Coronary artery (tissue), 2 donors: ENCODE measurements around the gene THOC7.

Experiments
- DNase-seq: peaks from one replicate; pipeline ENCODE4 v3.0.0-alpha.2; 2017; ENCODE audit warnings: low spot score
- H3K27ac ChIP-seq, 2 donors: fragments of 200-600 bp; sonication (generic); one replicate each; pipeline ENCODE4 v1.5.1; 2016 to 2019
- H3K4me3 ChIP-seq: fragments of 200-600 bp; sonication (generic); 2 replicates; pipeline ENCODE4 v1.5.1; 2016; ENCODE audit warnings: mild to moderate bottlenecking, moderate library complexity
- TF ChIP-seq, protein P1 (sequence below): fragments of 200-600 bp; sonication (generic); IDR thresholded peaks from one replicate; pipeline ENCODE4 v1.5.1; 2019; ENCODE audit warnings: antibody characterized with exemption

THOC7 gene

DNA sequence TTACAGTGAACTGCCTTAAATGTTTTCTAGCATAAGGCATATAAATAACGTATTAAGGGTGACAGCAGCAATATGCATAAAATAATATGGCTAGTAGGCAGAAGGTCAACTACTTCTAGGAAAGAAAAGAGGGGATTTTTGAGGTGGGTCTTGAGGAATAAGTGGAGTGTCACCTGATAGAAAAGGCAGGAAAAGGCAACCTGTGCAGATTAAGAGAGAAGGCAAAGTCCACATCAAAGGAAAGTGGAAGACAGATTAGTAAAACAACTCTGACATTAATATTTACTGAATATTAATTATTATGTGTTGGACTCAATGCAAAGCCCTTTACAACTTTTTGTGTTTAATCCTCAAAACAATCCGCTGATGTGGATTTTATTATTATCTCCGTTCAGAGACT is 2.8 kb downstream of the THOC7 start:
- Histone ChIP-seq H3K27ac (no peak overlapping the region), H3K4me3 (no peak overlapping the region)
- no peak for DNase-seq
- TF ChIP-seq, protein P1, sequence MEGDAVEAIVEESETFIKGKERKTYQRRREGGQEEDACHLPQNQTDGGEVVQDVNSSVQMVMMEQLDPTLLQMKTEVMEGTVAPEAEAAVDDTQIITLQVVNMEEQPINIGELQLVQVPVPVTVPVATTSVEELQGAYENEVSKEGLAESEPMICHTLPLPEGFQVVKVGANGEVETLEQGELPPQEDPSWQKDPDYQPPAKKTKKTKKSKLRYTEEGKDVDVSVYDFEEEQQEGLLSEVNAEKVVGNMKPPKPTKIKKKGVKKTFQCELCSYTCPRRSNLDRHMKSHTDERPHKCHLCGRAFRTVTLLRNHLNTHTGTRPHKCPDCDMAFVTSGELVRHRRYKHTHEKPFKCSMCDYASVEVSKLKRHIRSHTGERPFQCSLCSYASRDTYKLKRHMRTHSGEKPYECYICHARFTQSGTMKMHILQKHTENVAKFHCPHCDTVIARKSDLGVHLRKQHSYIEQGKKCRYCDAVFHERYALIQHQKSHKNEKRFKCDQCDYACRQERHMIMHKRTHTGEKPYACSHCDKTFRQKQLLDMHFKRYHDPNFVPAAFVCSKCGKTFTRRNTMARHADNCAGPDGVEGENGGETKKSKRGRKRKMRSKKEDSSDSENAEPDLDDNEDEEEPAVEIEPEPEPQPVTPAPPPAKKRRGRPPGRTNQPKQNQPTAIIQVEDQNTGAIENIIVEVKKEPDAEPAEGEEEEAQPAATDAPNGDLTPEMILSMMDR: no peak

DNA sequence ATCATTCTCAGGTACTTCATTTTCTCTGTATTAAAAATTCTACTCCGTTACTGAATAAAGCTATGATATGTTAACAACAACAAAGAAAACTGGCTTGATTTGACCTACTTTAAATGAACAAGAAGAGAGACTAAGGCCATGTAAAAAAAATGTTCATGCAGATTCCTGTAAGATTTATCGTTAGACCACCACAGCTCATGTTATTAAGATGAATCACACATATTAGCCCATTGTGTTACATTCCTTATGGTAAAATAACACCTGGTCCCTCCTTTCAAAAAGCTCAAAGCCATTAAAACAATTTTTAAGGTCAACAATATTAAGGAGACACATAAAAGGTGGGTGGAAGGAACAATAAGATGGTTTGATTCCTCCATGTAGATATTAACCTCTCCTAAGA is 6.3 kb downstream of the THOC7 start:
- no peak for DNase-seq
- H3K4me3 ChIP-seq: no peak overlapping the region
- TF ChIP-seq, protein P1: no peak
- H3K27ac ChIP-seq: no peak overlapping the region

DNA sequence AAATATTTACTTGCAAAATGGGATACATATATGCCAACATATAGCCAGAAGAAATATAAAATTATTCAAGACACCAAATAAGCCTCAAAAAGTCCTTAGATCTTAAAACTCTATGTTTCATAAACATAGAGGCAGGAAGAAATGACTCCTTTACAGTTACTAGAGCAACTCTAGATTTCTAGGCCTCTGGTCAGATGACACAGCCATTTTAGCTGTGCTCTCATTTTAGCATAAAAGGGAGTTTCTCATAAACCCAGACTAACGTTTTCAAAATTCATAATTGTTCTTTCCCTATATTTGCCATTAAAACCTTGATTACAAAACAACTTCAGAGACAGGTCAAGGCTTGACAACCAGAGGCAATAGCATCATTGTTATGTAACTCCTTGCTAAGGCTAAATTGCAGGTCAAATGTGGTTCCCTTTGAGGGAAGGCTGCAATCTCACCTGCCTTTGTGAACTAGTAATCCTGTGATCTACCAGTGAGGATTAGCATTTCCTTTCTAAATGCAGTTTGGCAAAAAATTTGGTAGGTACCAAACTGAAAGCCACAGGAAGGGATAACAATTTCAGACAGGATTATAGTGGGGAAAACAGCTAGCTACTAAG is 8.2 kb downstream of the THOC7 start:
- DNase-seq: no peak
- Histone ChIP-seq H3K27ac (no peak overlapping the region), H3K4me3 (no peak overlapping the region)
- TF ChIP-seq, protein P1: no peak

DNA sequence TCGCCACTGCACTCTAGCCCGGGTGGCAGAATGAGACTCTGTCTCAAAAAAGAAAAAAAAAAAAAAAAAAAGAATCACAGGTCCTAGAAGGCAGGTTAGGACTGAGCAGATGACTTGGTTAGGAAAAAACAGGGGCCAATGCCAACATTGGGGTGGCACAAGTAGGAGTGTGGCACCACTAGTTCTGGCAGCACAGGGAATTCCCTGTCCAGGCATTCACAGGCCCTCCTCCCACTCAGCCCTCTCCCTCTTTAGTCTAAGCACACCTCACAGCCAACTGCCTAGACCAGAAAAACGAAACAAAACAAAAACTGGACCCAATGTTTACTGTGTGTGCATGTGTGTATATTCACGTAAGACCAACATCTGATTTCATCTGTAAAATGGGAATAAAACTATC is 10.5 kb downstream of the THOC7 start:
- Histone ChIP-seq H3K27ac (no peak overlapping the region), H3K4me3 (no peak overlapping the region)
- DNase-seq: no peak

DNA sequence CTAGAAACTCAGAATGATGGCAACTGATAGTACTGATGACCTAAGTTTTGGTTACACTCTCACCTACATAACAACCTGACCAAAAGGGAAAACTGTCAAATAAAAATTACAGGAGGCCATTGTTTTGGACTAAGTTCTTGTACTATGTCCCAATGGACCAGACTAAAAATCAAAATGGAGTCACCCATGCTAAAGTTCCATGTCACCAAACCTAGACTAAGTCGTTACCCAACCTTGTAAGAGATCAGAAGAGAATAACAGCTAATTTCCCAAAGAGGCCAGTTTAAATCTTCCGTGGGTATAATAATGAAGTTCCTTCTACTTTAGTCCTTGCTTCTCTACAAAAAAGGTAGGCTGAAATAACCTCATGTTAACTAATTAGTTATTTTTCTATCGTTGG is 12.3 kb downstream of the THOC7 start:
- no peak for DNase-seq
- Histone ChIP-seq H3K27ac (no peak overlapping the region), H3K4me3 (no peak overlapping the region)
- TF ChIP-seq, protein P1: no peak

More for the DNA sequence above, 10.5 kb downstream of the THOC7 start:
- TF ChIP-seq, protein P1: no peak

DNA sequence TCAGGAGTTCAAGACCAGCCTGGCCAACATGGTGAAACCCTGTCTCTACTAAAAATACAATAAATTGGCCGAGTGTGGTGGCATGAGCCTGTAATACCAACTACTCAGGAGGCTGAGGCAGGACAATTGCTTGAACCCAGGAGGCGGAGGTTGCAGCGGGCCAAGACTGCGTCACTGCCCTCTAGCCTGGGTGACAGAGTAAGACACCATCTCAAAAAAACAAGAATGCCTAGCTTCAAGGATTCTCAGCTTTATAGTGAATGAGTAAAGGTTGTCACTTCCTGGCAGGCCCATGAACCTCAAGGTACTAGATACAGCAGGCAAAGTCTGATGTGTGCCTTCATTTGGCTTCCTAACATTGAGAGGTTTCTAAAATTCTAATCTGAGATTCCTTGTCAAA is 14.4 kb downstream of the THOC7 start:
- DNase-seq: no peak
- TF ChIP-seq, protein P1: no peak
- no peak overlapping the region for H3K4me3 ChIP-seq
- no peak overlapping the region for H3K27ac ChIP-seq

DNA sequence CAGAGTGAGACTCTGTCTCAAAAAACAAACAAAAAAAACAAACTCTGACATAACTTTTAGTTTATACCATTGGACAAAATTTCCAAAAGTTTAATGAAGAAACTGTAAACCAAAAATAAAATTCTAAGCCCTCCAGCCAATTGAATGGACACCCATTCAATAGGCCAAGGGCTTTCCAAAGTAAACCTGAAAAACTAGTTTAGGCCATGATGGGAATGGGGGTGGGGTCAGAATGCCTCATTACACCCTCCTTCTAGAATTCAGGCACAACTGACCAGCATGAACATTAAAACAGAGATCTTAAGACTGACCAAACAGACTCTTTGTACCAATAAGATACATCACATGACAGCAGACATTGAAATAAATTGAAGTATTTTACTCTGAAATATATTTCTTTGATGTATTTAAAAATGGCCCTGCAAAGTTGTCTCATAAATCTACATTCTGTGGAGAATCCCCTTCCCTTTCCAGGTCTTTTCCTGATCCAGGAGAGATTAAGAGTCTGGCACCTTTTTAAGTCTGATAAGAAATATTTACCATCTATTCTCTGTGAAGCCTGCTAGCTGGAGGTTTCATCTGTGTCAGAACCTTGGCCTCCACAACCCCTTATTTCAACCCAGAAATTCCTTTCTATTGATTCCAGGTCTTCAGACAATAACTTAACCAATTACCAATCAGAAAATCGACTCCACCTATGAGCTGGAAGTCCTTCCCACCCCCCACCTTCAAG is 15.7 kb downstream of the THOC7 start:
- Histone ChIP-seq H3K27ac (no peak overlapping the region), H3K4me3 (no peak overlapping the region)
- no peak for DNase-seq
- TF ChIP-seq, protein P1: no peak
